GM19452 (cell line): Measurements from ENCODE around the gene RPS6KA4.

Experiments
- ATAC-seq: cut with Tn5 transposase; IDR thresholded peaks from one replicate; pipeline ENCODE4 v1.9.1; 2021; ENCODE audit not compliant: unreplicated experiment

The RPS6KA4 gene

GRCh38 chr11:64384028-64384737 is 25.2 kb downstream of the RPS6KA4 start:
- no peak for ATAC-seq

GRCh38 chr11:64384981-64385944 is 26.3 kb downstream of the RPS6KA4 start:
- ATAC-seq = no peak

GRCh38 chr11:64385945-64386704 is 27.2 kb downstream of the RPS6KA4 start:
- ATAC-seq = no peak

GRCh38 chr11:64387916-64388315 is 29.0 kb downstream of the RPS6KA4 start:
- no peak for ATAC-seq

- no peak for ATAC-seq
Observed at GRCh38 chr11:64388894-64389293, 29.9 kb downstream of the RPS6KA4 start.

- ATAC-seq = no peak
Observed at GRCh38 chr11:64389851-64390250, 30.9 kb downstream of the RPS6KA4 start.

GRCh38 chr11:64390558-64390957 is 31.6 kb downstream of the RPS6KA4 start:
- no peak for ATAC-seq

GRCh38 chr11:64391839-64392238 is 32.9 kb downstream of the RPS6KA4 start:
- ATAC-seq = no peak

GRCh38 chr11:64395545-64396078 is 36.6 kb downstream of the RPS6KA4 start:
- ATAC-seq = no peak

- ATAC-seq = no peak
Observed at GRCh38 chr11:64396079-64396591, 37.2 kb downstream of the RPS6KA4 start.

- no peak for ATAC-seq
Observed at GRCh38 chr11:64400102-64400501, 41.1 kb downstream of the RPS6KA4 start.

- no peak for ATAC-seq
Observed at GRCh38 chr11:64400667-64401066, 41.7 kb downstream of the RPS6KA4 start.

GRCh38 chr11:64401775-64402174 is 42.8 kb downstream of the RPS6KA4 start:
- ATAC-seq = no peak

- ATAC-seq = no peak
Observed at GRCh38 chr11:64403106-64403505, 44.1 kb downstream of the RPS6KA4 start.

- no peak for ATAC-seq
Observed at GRCh38 chr11:64406221-64406946, 47.4 kb downstream of the RPS6KA4 start.

- ATAC-seq = no peak
Observed at GRCh38 chr11:64407221-64407620, 48.3 kb downstream of the RPS6KA4 start.

GRCh38 chr11:64407630-64408029 is 48.7 kb downstream of the RPS6KA4 start:
- ATAC-seq = no peak

- no peak for ATAC-seq
Observed at GRCh38 chr11:64409278-64409677, 50.3 kb downstream of the RPS6KA4 start.

- ATAC-seq = no peak
Observed at GRCh38 chr11:64409707-64410403, 50.9 kb downstream of the RPS6KA4 start.

- ATAC-seq = no peak
Observed at GRCh38 chr11:64410404-64410734, 51.4 kb downstream of the RPS6KA4 start.
